Measurements from ENCODE around the gene TAS2R50. TPM values are rescaled to one million over a fixed set of nuclear protein-coding genes. Genes with fewer than 3 reads are reported as not detected.

Gene TAS2R50
- total and polyA plus RNA-seq, 2 donors (not counting 3 experiments of a cell fraction or from before 2014, with no cell fraction given) = 0.12 to 1.5 TPM

DNA sequence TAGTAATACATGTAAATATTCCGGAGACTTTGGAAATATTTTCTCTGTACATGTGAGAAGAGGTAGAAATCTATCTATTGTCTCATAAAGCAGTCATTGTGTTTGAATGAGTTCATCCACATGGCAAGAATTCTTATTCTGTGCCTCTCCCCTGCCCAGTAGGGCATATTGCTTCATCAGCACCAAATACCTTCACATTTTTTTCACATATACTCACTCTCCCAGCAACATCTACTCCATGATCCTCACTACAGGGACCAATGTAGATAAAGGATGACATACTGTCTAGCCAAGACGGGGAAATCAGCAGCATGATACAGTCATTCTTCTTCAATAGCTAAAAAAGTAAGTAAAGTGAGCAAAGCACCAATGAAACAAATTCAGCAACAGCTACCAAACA lies 46.3 kb downstream of the TAS2R50 start:
- H3K9me3 ChIP-seq (replicated peaks; ENCODE audit: control insufficient read depth, insufficient read depth, low read length) = no peaks in the 10 kb centered on the region
- POLR2A ChIA-PET = no interaction called here
- no peak for DNase-seq (ENCODE audit: low read depth, low spot score)
- H3K4me1 ChIP-seq (ENCODE audit: control insufficient read depth, extremely low read depth, insufficient read depth, low read length) = no peaks in the 10 kb centered on the region
- FAIRE-seq = no peak
- H3K9ac ChIP-seq (replicated peaks; ENCODE audit: extremely low read depth, insufficient read depth, low read length) = no peak overlapping the region
- no peak overlapping the region for H3K4me2 ChIP-seq (ENCODE audit: insufficient read depth, low read length)
- dilution Hi-C loops (cut with MboI; ENCODE audit: extremely low pct_ligation_motif_present, low sequenced_read_pairs) (no loop called here), intact Hi-C loops (cut with micrococcal nuclease) (no loop called here)
- no peaks in the 10 kb centered on the region for H3K36me3 ChIP-seq (ENCODE audit: control insufficient read depth in 2 of 2, extremely low read depth in 1 of 2, insufficient read depth in 2 of 2, low read length in 2 of 2)
- H3K4me3 ChIP-seq (replicated peaks in 1 of 3; ENCODE audit: insufficient read depth in 1 of 3, low read depth in 1 of 3, low read length in 3 of 3) = no peak overlapping the region
- peaks cover 2% of the 10 kb centered on the region for H4K20me1 ChIP-seq (replicated peaks; ENCODE audit: control insufficient read depth, extremely low read depth, insufficient read depth, low read length)
- H2AFZ ChIP-seq (ENCODE audit: low read depth, low read length) = no peak overlapping the region
- no peaks in the 10 kb centered on the region for H3K27me3 ChIP-seq (ENCODE audit: control insufficient read depth in 2 of 2, insufficient read depth in 2 of 2, low read length in 2 of 2)
- no peaks in the 10 kb centered on the region for H3K9me1 ChIP-seq (replicated peaks; ENCODE audit: control insufficient read depth, extremely low read depth, insufficient read depth, low read length)
- no peaks in the 10 kb centered on the region for H3K79me2 ChIP-seq (ENCODE audit: control insufficient read depth, insufficient read depth, low read length)
- TF ChIP-seq POLR2AphosphoS5 (IDR thresholded peaks at IDR 0.05; ENCODE audit: insufficient read depth, low read depth, low read length) = no peak
- TF ChIP-seq, protein P1, sequence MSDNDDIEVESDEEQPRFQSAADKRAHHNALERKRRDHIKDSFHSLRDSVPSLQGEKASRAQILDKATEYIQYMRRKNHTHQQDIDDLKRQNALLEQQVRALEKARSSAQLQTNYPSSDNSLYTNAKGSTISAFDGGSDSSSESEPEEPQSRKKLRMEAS (IDR thresholded peaks at IDR 0.05; ENCODE audit: insufficient read depth, insufficient read length) = no peak
- TF ChIP-seq, protein P2, sequence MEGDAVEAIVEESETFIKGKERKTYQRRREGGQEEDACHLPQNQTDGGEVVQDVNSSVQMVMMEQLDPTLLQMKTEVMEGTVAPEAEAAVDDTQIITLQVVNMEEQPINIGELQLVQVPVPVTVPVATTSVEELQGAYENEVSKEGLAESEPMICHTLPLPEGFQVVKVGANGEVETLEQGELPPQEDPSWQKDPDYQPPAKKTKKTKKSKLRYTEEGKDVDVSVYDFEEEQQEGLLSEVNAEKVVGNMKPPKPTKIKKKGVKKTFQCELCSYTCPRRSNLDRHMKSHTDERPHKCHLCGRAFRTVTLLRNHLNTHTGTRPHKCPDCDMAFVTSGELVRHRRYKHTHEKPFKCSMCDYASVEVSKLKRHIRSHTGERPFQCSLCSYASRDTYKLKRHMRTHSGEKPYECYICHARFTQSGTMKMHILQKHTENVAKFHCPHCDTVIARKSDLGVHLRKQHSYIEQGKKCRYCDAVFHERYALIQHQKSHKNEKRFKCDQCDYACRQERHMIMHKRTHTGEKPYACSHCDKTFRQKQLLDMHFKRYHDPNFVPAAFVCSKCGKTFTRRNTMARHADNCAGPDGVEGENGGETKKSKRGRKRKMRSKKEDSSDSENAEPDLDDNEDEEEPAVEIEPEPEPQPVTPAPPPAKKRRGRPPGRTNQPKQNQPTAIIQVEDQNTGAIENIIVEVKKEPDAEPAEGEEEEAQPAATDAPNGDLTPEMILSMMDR (IDR thresholded peaks at IDR 0.05; ENCODE audit: extremely low read depth in 1 of 2, insufficient read depth in 1 of 2, low read depth in 1 of 2, low read length in 2 of 2) = no peak
- no peak overlapping the region for H3K27ac ChIP-seq (ENCODE audit: insufficient read depth, low read depth, low read length)
- BruUV-seq (replicated peaks) = no TSS peak
- CTCF ChIA-PET = no interaction called here

- no peak within 1 kb of the TSS for H2AFZ ChIP-seq (ENCODE audit: low read depth, low read length)
- no TSS peak for BruUV-seq (replicated peaks)
- FAIRE-seq = no peak
- DNase-seq (ENCODE audit: low read depth, low spot score) = no peak
- H3K27ac ChIP-seq (ENCODE audit: insufficient read depth, low read depth, low read length) = no peak within 1 kb of the TSS
- H3K27me3 ChIP-seq (ENCODE audit: control insufficient read depth in 2 of 2, insufficient read depth in 2 of 2, low read length in 2 of 2) = no peaks in the 10 kb centered on the region
- no peaks in the 10 kb centered on the region for H3K9me1 ChIP-seq (replicated peaks; ENCODE audit: control insufficient read depth, extremely low read depth, insufficient read depth, low read length)
- H3K4me3 ChIP-seq (replicated peaks in 1 of 3; ENCODE audit: insufficient read depth in 1 of 3, low read depth in 1 of 3, low read length in 3 of 3) = no peak within 1 kb of the TSS
- no peak for TF ChIP-seq JUN (IDR thresholded peaks at IDR 0.05; ENCODE audit: borderline replicate concordance, insufficient read depth, insufficient read length, low read depth)
- TF ChIP-seq, protein P2 (IDR thresholded peaks at IDR 0.05; ENCODE audit: extremely low read depth in 1 of 2, insufficient read depth in 1 of 2, low read depth in 1 of 2, low read length in 2 of 2) = no peak
- TF ChIP-seq GATA2 (IDR thresholded peaks at IDR 0.05; ENCODE audit: insufficient read depth, insufficient read length, low read depth, low read length) = no peak
- TF ChIP-seq EZH2 (IDR thresholded peaks at IDR 0.05; ENCODE audit: borderline replicate concordance, low read depth, low read length, severe bottlenecking) = no peak
- TF ChIP-seq FOS (IDR thresholded peaks at IDR 0.05; ENCODE audit: borderline replicate concordance, insufficient read depth, low read length) = no peak
- no peak for TF ChIP-seq POLR2AphosphoS5 (IDR thresholded peaks at IDR 0.05; ENCODE audit: insufficient read depth, low read depth, low read length)
- TF ChIP-seq, protein P1 (IDR thresholded peaks at IDR 0.05; ENCODE audit: insufficient read depth, insufficient read length) = no peak
- no peak for TF ChIP-seq POLR2A (IDR thresholded peaks at IDR 0.05; ENCODE audit: low read depth, low read length)
- TF ChIP-seq MYC (IDR thresholded peaks at IDR 0.05; ENCODE audit: low read depth, low read length) = no peak
- CTCF ChIA-PET = interaction anchor here (1.2 kb wide), 1 partner anchor 12 kb away, joined by 3 read pairs; no protein-coding TSS in a partner anchor
- H3K36me3 ChIP-seq (ENCODE audit: control insufficient read depth in 2 of 2, extremely low read depth in 1 of 2, insufficient read depth in 2 of 2, low read length in 2 of 2) = no peaks in the 10 kb centered on the region
- H3K4me1 ChIP-seq (ENCODE audit: control insufficient read depth, extremely low read depth, insufficient read depth, low read length) = no peaks in the 10 kb centered on the region
- dilution Hi-C loops (cut with MboI; ENCODE audit: extremely low pct_ligation_motif_present, low sequenced_read_pairs) = no loop called here
- peaks cover 2% of the 10 kb centered on the region for H4K20me1 ChIP-seq (replicated peaks; ENCODE audit: control insufficient read depth, extremely low read depth, insufficient read depth, low read length)
- intact Hi-C loops (cut with micrococcal nuclease) = no loop called here
- no peaks in the 10 kb centered on the region for H3K9me3 ChIP-seq (replicated peaks; ENCODE audit: control insufficient read depth, insufficient read depth, low read length)
- no peak within 1 kb of the TSS for H3K4me2 ChIP-seq (ENCODE audit: insufficient read depth, low read length)
- H3K9ac ChIP-seq (replicated peaks; ENCODE audit: extremely low read depth, insufficient read depth, low read length) = no peak within 1 kb of the TSS
- no peaks in the 10 kb centered on the region for H3K79me2 ChIP-seq (ENCODE audit: control insufficient read depth, insufficient read depth, low read length)
- POLR2A ChIA-PET = no interaction called here
Measured at GRCh38 chr12:10939163-10939562, 47.5 kb downstream of the TAS2R50 start, which contains the start of gene TAS2R14. TAS2R14 (minus strand) TSS chr12:10939263; CDS start chr12:10939207, 56 bp downstream.
